ENCODE results near the gene DTX4. TPM values are rescaled to one million over a fixed set of nuclear protein-coding genes. Genes with fewer than 3 reads are reported as not detected.

DTX4 gene
- total and polyA plus RNA-seq, 2 experiments from 2014 or later, result 15.4 to 27.5 TPM

DNA sequence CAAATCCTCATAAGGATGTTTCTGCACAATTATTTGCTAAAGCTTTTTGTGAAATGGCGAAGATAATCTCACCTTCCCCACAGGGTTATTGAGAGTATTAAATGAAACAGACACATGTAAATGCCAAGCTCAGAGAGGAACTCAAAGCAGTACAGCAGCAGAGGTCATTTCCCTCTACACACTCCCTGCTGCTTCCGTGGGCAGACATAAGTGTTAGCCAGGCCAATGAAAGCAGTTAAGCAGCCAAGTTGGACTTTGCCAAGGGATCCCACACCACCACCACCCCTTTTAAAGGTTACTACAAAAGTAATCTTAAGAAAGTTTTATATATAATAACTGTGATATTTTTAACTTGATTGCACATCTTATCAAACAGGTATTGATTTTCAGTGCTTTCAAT lies 33.3 kb upstream of the DTX4 start:
- H3K36me3 ChIP-seq (replicated peaks; ENCODE audit: insufficient read depth, low read depth), result no peaks in the 10 kb centered on the region
- no peak overlapping the region for H2AFZ ChIP-seq
- WGBS (ENCODE audit: low lambda C conversion rate, missing lambda C conversion rate), result 86% methylated on average over 2 of the region's 2 CpGs
- no peaks in the 10 kb centered on the region for H3K9me3 ChIP-seq (ENCODE audit: low read depth)
- no peaks in the 10 kb centered on the region for H4K20me1 ChIP-seq (ENCODE audit: insufficient read depth, poor library complexity, severe bottlenecking)
- TF ChIP-seq EZH2 (IDR thresholded peaks at IDR 0.05; ENCODE audit: borderline replicate concordance) (no peak), EZH2phosphoT487 (IDR thresholded peaks at IDR 0.05; ENCODE audit: low read depth, severe bottlenecking, unreplicated experiment) (no peak)
- TF ChIP-seq, protein P1, sequence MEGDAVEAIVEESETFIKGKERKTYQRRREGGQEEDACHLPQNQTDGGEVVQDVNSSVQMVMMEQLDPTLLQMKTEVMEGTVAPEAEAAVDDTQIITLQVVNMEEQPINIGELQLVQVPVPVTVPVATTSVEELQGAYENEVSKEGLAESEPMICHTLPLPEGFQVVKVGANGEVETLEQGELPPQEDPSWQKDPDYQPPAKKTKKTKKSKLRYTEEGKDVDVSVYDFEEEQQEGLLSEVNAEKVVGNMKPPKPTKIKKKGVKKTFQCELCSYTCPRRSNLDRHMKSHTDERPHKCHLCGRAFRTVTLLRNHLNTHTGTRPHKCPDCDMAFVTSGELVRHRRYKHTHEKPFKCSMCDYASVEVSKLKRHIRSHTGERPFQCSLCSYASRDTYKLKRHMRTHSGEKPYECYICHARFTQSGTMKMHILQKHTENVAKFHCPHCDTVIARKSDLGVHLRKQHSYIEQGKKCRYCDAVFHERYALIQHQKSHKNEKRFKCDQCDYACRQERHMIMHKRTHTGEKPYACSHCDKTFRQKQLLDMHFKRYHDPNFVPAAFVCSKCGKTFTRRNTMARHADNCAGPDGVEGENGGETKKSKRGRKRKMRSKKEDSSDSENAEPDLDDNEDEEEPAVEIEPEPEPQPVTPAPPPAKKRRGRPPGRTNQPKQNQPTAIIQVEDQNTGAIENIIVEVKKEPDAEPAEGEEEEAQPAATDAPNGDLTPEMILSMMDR (IDR thresholded peaks at IDR 0.05; ENCODE audit: poor library complexity), result no peak
- DNase-seq (ENCODE audit: low spot score), result no peak
- H3K9me2 ChIP-seq (replicated peaks; ENCODE audit: insufficient read depth), result no peaks in the 10 kb centered on the region
- no peak overlapping the region for H3K27ac ChIP-seq
- no peak overlapping the region for H3K4me3 ChIP-seq
- H3K4me1 ChIP-seq (ENCODE audit: insufficient read depth), result peaks cover 3% of the 10 kb centered on the region
- no peak overlapping the region for H3K4me2 ChIP-seq
- no peaks in the 10 kb centered on the region for H3K27me3 ChIP-seq
- H3K79me2 ChIP-seq, result peaks cover 6% of the 10 kb centered on the region

DNA sequence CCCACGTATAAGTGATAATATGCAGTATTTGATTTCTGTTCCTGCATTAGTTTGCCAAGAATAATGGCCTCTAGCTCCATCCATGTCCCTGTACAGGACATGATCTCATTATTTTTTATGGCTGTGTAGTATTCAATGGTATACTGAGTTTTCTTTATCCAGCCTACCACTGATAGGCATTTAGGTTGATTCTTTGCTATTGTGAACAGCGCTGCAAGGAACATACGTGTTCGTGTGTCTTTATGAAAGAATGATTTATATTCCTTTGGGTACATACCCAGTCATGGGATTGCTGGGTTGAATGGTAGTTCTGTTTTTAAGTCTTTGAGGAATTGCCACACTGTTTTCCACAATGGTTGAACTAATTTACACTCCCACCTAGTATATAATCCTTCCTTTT lies 30.7 kb upstream of the DTX4 start:
- Histone ChIP-seq H4K20me1 (ENCODE audit: insufficient read depth, poor library complexity, severe bottlenecking) (no peaks in the 10 kb centered on the region), H3K27me3 (no peaks in the 10 kb centered on the region), H3K79me2 (peaks cover 12% of the 10 kb centered on the region), H3K27ac (peak overlapping the region; percentile 97), H3K9me2 (replicated peaks; ENCODE audit: insufficient read depth) (no peaks in the 10 kb centered on the region), H3K36me3 (replicated peaks; ENCODE audit: insufficient read depth, low read depth) (no peaks in the 10 kb centered on the region), H2AFZ (no peak overlapping the region), H3K4me3 (no peak overlapping the region), H3K4me1 (ENCODE audit: insufficient read depth) (peaks cover 24% of the 10 kb centered on the region), H3K9me3 (ENCODE audit: low read depth) (no peaks in the 10 kb centered on the region), H3K4me2 (peak overlapping the region; percentile 96)
- TF ChIP-seq, protein P1 (IDR thresholded peaks at IDR 0.05; ENCODE audit: poor library complexity), result no peak
- no peak for DNase-seq (ENCODE audit: low spot score)
- WGBS (ENCODE audit: low lambda C conversion rate, missing lambda C conversion rate), result 94% methylated on average over 4 of the region's 4 CpGs

DNA sequence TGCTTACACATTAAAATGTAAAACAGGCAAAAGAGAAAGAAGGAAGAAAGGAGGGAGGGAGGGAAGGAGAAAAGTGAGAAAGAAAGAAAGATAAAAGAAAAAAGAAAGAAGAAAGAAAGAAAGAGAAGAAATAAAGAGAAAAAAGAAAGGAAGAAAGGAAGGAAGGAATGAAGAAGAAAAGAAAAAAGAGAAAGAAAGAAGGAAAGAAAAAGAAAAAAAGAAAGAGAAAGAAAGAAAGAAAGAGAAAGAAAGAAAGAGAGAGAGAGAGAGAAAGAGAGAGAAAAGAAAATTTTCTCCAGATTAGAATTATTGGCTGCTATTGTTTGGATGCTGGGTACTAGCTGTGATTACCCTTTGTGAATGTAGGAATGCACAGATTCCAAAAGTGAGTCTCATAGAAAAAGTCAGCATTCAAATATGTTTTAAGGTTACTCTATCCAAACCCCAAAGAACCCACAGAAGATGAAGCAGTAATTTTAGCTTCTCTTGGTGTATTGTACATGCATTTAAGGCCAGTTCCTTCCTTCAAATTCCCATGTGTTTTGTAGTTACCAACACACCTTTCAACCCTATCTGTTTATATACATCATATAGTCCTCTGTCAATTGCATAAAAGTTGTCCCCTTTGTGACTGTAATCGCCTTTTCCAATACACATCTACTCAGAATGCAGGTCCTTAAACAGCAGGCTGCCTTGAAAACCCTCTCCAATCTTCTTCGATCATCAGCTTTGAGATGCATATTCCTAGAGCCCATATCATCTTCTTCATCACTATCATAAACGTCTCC lies 30.1 kb upstream of the DTX4 start:
- no peaks in the 10 kb centered on the region for H3K36me3 ChIP-seq (replicated peaks; ENCODE audit: insufficient read depth, low read depth)
- peak overlapping the region; percentile 67 for H2AFZ ChIP-seq
- H3K27ac ChIP-seq, result peak overlapping the region; percentile 97
- DNase-seq (ENCODE audit: low spot score), result no peak
- WGBS (ENCODE audit: low lambda C conversion rate, missing lambda C conversion rate), result 19% methylated on average over 3 of the region's 3 CpGs
- no peaks in the 10 kb centered on the region for H3K27me3 ChIP-seq
- no peaks in the 10 kb centered on the region for H4K20me1 ChIP-seq (ENCODE audit: insufficient read depth, poor library complexity, severe bottlenecking)
- H3K9me3 ChIP-seq (ENCODE audit: low read depth), result no peaks in the 10 kb centered on the region
- peaks cover 27% of the 10 kb centered on the region for H3K4me1 ChIP-seq (ENCODE audit: insufficient read depth)
- TF ChIP-seq EZH2phosphoT487 (IDR thresholded peaks at IDR 0.05; ENCODE audit: low read depth, severe bottlenecking, unreplicated experiment) (no peak), EZH2 (IDR thresholded peaks at IDR 0.05; ENCODE audit: borderline replicate concordance) (no peak)
- TF ChIP-seq, protein P1 (IDR thresholded peaks at IDR 0.05; ENCODE audit: poor library complexity), result no peak
- peak overlapping the region; percentile 50 for H3K4me3 ChIP-seq
- peaks cover 14% of the 10 kb centered on the region for H3K79me2 ChIP-seq
- H3K9me2 ChIP-seq (replicated peaks; ENCODE audit: insufficient read depth), result no peaks in the 10 kb centered on the region
- H3K4me2 ChIP-seq, result peak overlapping the region; percentile 96
